Endothelial cell of umbilical vein (primary cell): ENCODE results near the gene PLPP1. TPM values are rescaled to one million over a fixed set of nuclear protein-coding genes. Genes with fewer than 3 reads are reported as not detected.

Experiments used
- BruUV-seq: library from RNA; stranded (reverse); fragments of 400-500 nt; replicated peaks from 2 replicates; lab custom pipeline; 2021; lab: Mats Ljungman, UMichigan
- CTCF ChIA-PET: fragments of 300-600, 350-600 bp; sonication (Branson Sonifier 250); formaldehyde crosslinking; loops from one replicate; lab custom pipeline; 2021; ENCODE audit warnings: antibody characterized with exemption, inconsistent platforms; lab: Charles Lee
- POLR2A ChIA-PET: fragments of 300-600, 350-600 bp; sonication (Branson Sonifier 250); formaldehyde crosslinking; loops from one replicate; lab custom pipeline; 2021; ENCODE audit warnings: antibody characterized with exemption, inconsistent platforms; lab: Charles Lee
- DNase-seq: peaks from one replicate; pipeline ENCODE4 v3.0.0-alpha.2; 2011; ENCODE audit warnings: low read depth, low spot score
- FAIRE-seq: peaks from 2 replicates; lab custom pipeline; 2011; peaks lifted over from hg19 to GRCh38; lab: Jason Lieb, UNC
- H2AFZ ChIP-seq: 2 replicates; pipeline ENCODE4 v1.6.0; 2012; ENCODE audit warnings: low read depth, low read length, control low read depth, inconsistent platforms
- H3K27ac ChIP-seq: 2 replicates; pipeline ENCODE4 v1.5.1; 2011; ENCODE audit warnings: low read depth, mild to moderate bottlenecking, control low read depth, low read length, moderate library complexity; ENCODE audit not compliant: insufficient read depth
- H3K27me3 ChIP-seq, 2 experiments: 2 replicates each; pipeline versions ENCODE4 v1.6.0 to v1.6.1; 2011; ENCODE audit warnings: low read length in 2 of 2, mixed read lengths in 1 of 2; ENCODE audit not compliant: control insufficient read depth in 2 of 2, insufficient read depth in 2 of 2
- H3K36me3 ChIP-seq, 2 experiments: 2 replicates in 1 of 2; 3 replicates in 1 of 2; pipeline ENCODE4 v1.5.1; 2011; ENCODE audit warnings: low read length in 2 of 2, mild to moderate bottlenecking in 1 of 2, moderate library complexity in 1 of 2; ENCODE audit not compliant: control insufficient read depth in 2 of 2, insufficient read depth in 2 of 2; ENCODE audit errors: extremely low read depth in 1 of 2
- H3K4me1 ChIP-seq: 3 replicates; pipeline ENCODE4 v1.5.1; 2011; ENCODE audit warnings: mild to moderate bottlenecking, low read length; ENCODE audit not compliant: control insufficient read depth, insufficient read depth; ENCODE audit errors: extremely low read depth
- H3K4me2 ChIP-seq: 2 replicates; pipeline ENCODE4 v1.6.1; 2011; ENCODE audit warnings: low read length, control low read depth, mixed read lengths; ENCODE audit not compliant: insufficient read depth
- H3K4me3 ChIP-seq, 3 experiments: fragments of 200-600 bp in 1 of 3; sonication (generic), shearing (Covaris generic) in 1 of 3; replicated peaks in 1 of 3; 2 replicates each; pipeline ENCODE4 v1.5.1; 2011 to 2016; ENCODE audit warnings: control low read depth in 3 of 3, low read length in 3 of 3, mild to moderate bottlenecking in 2 of 3, inconsistent platforms in 1 of 3, low read depth in 1 of 3, moderate library complexity in 1 of 3; ENCODE audit not compliant: insufficient read depth in 1 of 3
- H3K79me2 ChIP-seq: 2 replicates; pipeline ENCODE4 v1.6.0; 2012; ENCODE audit warnings: low read length, inconsistent platforms; ENCODE audit not compliant: control insufficient read depth, insufficient read depth
- H3K9ac ChIP-seq: replicated peaks from 2 replicates; pipeline ENCODE3; 2011; ENCODE audit warnings: low read length, control low read depth; ENCODE audit not compliant: insufficient read depth; ENCODE audit errors: extremely low read depth
- H3K9me1 ChIP-seq: replicated peaks from 3 replicates; pipeline ENCODE4 v1.6.0; 2011; ENCODE audit warnings: mild to moderate bottlenecking, low read length; ENCODE audit not compliant: control insufficient read depth, insufficient read depth; ENCODE audit errors: extremely low read depth
- H3K9me3 ChIP-seq: replicated peaks from 2 replicates; pipeline ENCODE4 v1.5.1; 2012; ENCODE audit warnings: low read length, inconsistent platforms; ENCODE audit not compliant: control insufficient read depth, insufficient read depth
- H4K20me1 ChIP-seq: replicated peaks from 2 replicates; pipeline ENCODE3; 2011; ENCODE audit warnings: mild to moderate bottlenecking, low read length; ENCODE audit not compliant: control insufficient read depth, insufficient read depth; ENCODE audit errors: extremely low read depth
- EZH2 ChIP-seq: IDR thresholded peaks from 2 replicates; pipeline ENCODE4 v1.6.1; 2012; ENCODE audit warnings: borderline replicate concordance, low read depth, mild to moderate bottlenecking, moderate library complexity, low read length, inconsistent platforms; ENCODE audit not compliant: severe bottlenecking
- FOS ChIP-seq: IDR thresholded peaks from 2 replicates; pipeline ENCODE4 v1.6.1; 2011; ENCODE audit warnings: mild to moderate bottlenecking, low read length, moderate library complexity, borderline replicate concordance; ENCODE audit not compliant: insufficient read depth
- GATA2 ChIP-seq: IDR thresholded peaks from 2 replicates; pipeline ENCODE4 v1.7.0; 2011; ENCODE audit warnings: low read depth, mild to moderate bottlenecking, moderate library complexity, mixed read lengths, low read length; ENCODE audit not compliant: insufficient read length, insufficient read depth
- JUN ChIP-seq: IDR thresholded peaks from 2 replicates; pipeline ENCODE4 v1.6.1; 2011; ENCODE audit warnings: borderline replicate concordance, low read depth; ENCODE audit not compliant: insufficient read length, insufficient read depth
- MYC ChIP-seq: IDR thresholded peaks from one replicate; pipeline ENCODE4 v1.6.1; 2011; ENCODE audit warnings: mild to moderate bottlenecking, low read depth, low read length
- POLR2A ChIP-seq: IDR thresholded peaks from 2 replicates; pipeline ENCODE4 v1.6.1; 2012; ENCODE audit warnings: low read depth, mild to moderate bottlenecking, control low read depth, low read length
- POLR2AphosphoS5 ChIP-seq: IDR thresholded peaks from 2 replicates; pipeline ENCODE4 v1.6.1; 2012; ENCODE audit warnings: low read depth, mild to moderate bottlenecking, control low read depth, low read length, moderate library complexity; ENCODE audit not compliant: insufficient read depth
- dilution Hi-C: fragments of 300-500 bp; cut with MboI; formaldehyde crosslinking; loops from one replicate; pipeline ENCODE4 v1.15.0; 2019; ENCODE audit warnings: low sequenced_read_pairs; ENCODE audit not compliant: extremely low pct_ligation_motif_present
- intact Hi-C: fragments of 100-400 bp; cut with micrococcal nuclease; formaldehyde crosslinking; loops from one replicate; pipeline ENCODE4 v1.10.0; 2022
- polyA plus RNA-seq, 4 experiments: library from polyadenylated mRNA; depleted of rRNA in 3 of 4; stranded (reverse) in 3 of 4; unstranded in 1 of 4; fragments of >200 nt; gene quantifications; 2 replicates each; pipeline versions ENCODE4 v1.2.1 to v1.2.3, GENCODE V29; 2011 to 2012; ENCODE audit warnings: missing spikeins in 1 of 4
- total RNA-seq: library from RNA; stranded (reverse); gene quantifications from 2 replicates; pipeline ENCODE4 v1.2.3, GENCODE V29; 2021
- TF ChIP-seq, protein P1 (sequence below): IDR thresholded peaks from 2 replicates; pipeline ENCODE4 v1.6.1; 2011; ENCODE audit not compliant: insufficient read depth, insufficient read length
- TF ChIP-seq, protein P2 (sequence below), 2 donors: IDR thresholded peaks; 1 replicate in 1 of 2; 2 replicates in 1 of 2; pipeline ENCODE4 v1.5.1; 2011; ENCODE audit warnings: low read length in 2 of 2, mild to moderate bottlenecking in 2 of 2, moderate library complexity in 2 of 2, control low read depth in 1 of 2, inconsistent platforms in 1 of 2, low read depth in 1 of 2; ENCODE audit not compliant: insufficient read depth in 1 of 2; ENCODE audit errors: extremely low read depth in 1 of 2

The PLPP1 gene
- total and polyA plus RNA-seq, 2 donors (not counting 3 experiments of a cell fraction or from before 2014, with no cell fraction given), result 14.3 to 25.9 TPM

DNA sequence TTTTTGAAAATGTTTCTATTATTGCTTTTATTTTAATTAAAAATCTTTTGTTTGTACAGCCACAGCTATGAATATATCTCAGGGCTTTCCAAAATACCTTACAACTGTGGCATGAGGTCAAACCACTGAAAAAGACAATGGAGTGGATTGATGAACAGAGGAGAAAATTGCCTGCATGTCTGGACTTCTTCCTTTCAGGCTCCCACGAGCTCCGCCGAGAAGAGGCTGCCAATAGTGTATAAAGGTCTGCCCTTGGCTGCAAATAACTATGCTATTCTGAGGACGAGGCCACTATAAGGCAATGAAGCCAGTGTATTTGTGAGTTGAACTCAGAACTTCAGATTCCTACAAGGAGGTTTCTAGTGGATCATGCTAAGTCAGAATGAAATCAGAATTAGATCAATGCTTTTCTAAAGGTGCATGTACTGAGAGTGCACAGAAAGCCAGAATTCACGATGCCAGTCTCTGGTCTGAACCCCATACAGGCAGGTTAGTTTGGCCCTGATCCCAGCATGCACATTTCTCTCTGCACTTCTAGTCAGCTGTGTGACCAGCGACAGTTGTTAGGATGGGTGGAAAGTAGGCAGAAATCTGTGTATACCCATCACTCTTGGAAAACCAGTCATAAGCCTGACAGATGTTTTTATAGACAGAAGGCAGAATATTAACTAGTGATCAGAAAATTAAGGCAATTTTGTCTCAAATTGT, 42.7 kb upstream of the PLPP1 start:
- no TSS peak for BruUV-seq
- dilution Hi-C loops, result no loop called here
- peak; percentile 53 for FAIRE-seq
- Histone ChIP-seq H3K27me3 (no peaks in the 10 kb centered on the region), H3K27ac (no peak overlapping the region), H3K36me3 (no peaks in the 10 kb centered on the region), H4K20me1 (no peaks in the 10 kb centered on the region), H3K4me3 (no peak overlapping the region), H3K9ac (no peak overlapping the region), H2AFZ (peak overlapping the region; percentile 29), H3K4me2 (no peak overlapping the region), H3K9me1 (no peaks in the 10 kb centered on the region), H3K79me2 (no peaks in the 10 kb centered on the region), H3K4me1 (no peaks in the 10 kb centered on the region), H3K9me3 (no peaks in the 10 kb centered on the region)
- intact Hi-C loops, result no loop called here
- ChIA-PET POLR2A (no interaction called here), CTCF (no interaction called here)
- no peak for TF ChIP-seq FOS
- TF ChIP-seq POLR2AphosphoS5, result no peak
- TF ChIP-seq, protein P1, sequence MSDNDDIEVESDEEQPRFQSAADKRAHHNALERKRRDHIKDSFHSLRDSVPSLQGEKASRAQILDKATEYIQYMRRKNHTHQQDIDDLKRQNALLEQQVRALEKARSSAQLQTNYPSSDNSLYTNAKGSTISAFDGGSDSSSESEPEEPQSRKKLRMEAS, result no peak
- TF ChIP-seq MYC, result no peak
- TF ChIP-seq, protein P2, sequence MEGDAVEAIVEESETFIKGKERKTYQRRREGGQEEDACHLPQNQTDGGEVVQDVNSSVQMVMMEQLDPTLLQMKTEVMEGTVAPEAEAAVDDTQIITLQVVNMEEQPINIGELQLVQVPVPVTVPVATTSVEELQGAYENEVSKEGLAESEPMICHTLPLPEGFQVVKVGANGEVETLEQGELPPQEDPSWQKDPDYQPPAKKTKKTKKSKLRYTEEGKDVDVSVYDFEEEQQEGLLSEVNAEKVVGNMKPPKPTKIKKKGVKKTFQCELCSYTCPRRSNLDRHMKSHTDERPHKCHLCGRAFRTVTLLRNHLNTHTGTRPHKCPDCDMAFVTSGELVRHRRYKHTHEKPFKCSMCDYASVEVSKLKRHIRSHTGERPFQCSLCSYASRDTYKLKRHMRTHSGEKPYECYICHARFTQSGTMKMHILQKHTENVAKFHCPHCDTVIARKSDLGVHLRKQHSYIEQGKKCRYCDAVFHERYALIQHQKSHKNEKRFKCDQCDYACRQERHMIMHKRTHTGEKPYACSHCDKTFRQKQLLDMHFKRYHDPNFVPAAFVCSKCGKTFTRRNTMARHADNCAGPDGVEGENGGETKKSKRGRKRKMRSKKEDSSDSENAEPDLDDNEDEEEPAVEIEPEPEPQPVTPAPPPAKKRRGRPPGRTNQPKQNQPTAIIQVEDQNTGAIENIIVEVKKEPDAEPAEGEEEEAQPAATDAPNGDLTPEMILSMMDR (IDR thresholded peaks at IDR 0.05; ENCODE audit: extremely low read depth in 1 of 2, insufficient read depth in 1 of 2, low read depth in 1 of 2, low read length in 2 of 2), result no peak
- TF ChIP-seq GATA2, result no peak
- TF ChIP-seq JUN, result no peak
- TF ChIP-seq EZH2, result no peak
- TF ChIP-seq POLR2A, result no peak
- DNase-seq, result peak; percentile 17
